ENCODE data around the gene AMOT.

AMOT gene

GRCh38 chrX:112779139-112779538 lies 61.5 kb downstream of the AMOT start:
- TF ChIP-seq SIN3A (IDR thresholded peaks at IDR 0.05; ENCODE audit: borderline replicate concordance, insufficient read depth, low read length), result no peak
- TF ChIP-seq REST (IDR thresholded peaks at IDR 0.05; ENCODE audit: insufficient read depth in 1 of 2, low read depth in 2 of 2, low read length in 2 of 2), result no peak

GRCh38 chrX:112774651-112775293 lies 65.9 kb downstream of the AMOT start:
- no peak for TF ChIP-seq FOXP2 (optimal IDR thresholded peaks at IDR 0.05; ENCODE audit: borderline replicate concordance, extremely low read depth, extremely low read length, insufficient read depth)
- no peak for TF ChIP-seq TAF1 (IDR thresholded peaks at IDR 0.05; ENCODE audit: borderline replicate concordance, insufficient read depth, low read length)
- TF ChIP-seq REST (IDR thresholded peaks at IDR 0.05; ENCODE audit: insufficient read depth in 1 of 2, low read depth in 2 of 2, low read length in 2 of 2), result no peak
- no peak for TF ChIP-seq SIN3A (IDR thresholded peaks at IDR 0.05; ENCODE audit: borderline replicate concordance, insufficient read depth, low read length)
- TF ChIP-seq POLR2AphosphoS5 (IDR thresholded peaks at IDR 0.05; ENCODE audit: low read depth, low read length), result no peak

- TF ChIP-seq TAF1 (IDR thresholded peaks at IDR 0.05; ENCODE audit: borderline replicate concordance, insufficient read depth, low read length), result no peak
- TF ChIP-seq REST (IDR thresholded peaks at IDR 0.05; ENCODE audit: insufficient read depth in 1 of 2, low read depth in 2 of 2, low read length in 2 of 2), result no peak
- no peak for TF ChIP-seq SIN3A (IDR thresholded peaks at IDR 0.05; ENCODE audit: borderline replicate concordance, insufficient read depth, low read length)
- TF ChIP-seq FOXP2 (optimal IDR thresholded peaks at IDR 0.05; ENCODE audit: borderline replicate concordance, extremely low read depth, extremely low read length, insufficient read depth), result no peak
- no peak for TF ChIP-seq POLR2AphosphoS5 (IDR thresholded peaks at IDR 0.05; ENCODE audit: low read depth, low read length)
Measured at GRCh38 chrX:112774142-112774541, 66.5 kb downstream of the AMOT start.

- no peak for TF ChIP-seq FOXP2 (optimal IDR thresholded peaks at IDR 0.05; ENCODE audit: borderline replicate concordance, extremely low read depth, extremely low read length, insufficient read depth)
- TF ChIP-seq REST (IDR thresholded peaks at IDR 0.05; ENCODE audit: insufficient read depth in 1 of 2, low read depth in 2 of 2, low read length in 2 of 2), result no peak
- TF ChIP-seq SIN3A (IDR thresholded peaks at IDR 0.05; ENCODE audit: borderline replicate concordance, insufficient read depth, low read length), result no peak
- TF ChIP-seq POLR2AphosphoS5 (IDR thresholded peaks at IDR 0.05; ENCODE audit: low read depth, low read length), result no peak
- TF ChIP-seq TAF1 (IDR thresholded peaks at IDR 0.05; ENCODE audit: borderline replicate concordance, insufficient read depth, low read length), result no peak
Measured at GRCh38 chrX:112769034-112769433, 71.6 kb downstream of the AMOT start.

GRCh38 chrX:112768563-112768962 lies 72.1 kb downstream of the AMOT start:
- TF ChIP-seq REST (IDR thresholded peaks at IDR 0.05; ENCODE audit: insufficient read depth in 1 of 2, low read depth in 2 of 2, low read length in 2 of 2), result no peak
- TF ChIP-seq POLR2AphosphoS5 (IDR thresholded peaks at IDR 0.05; ENCODE audit: low read depth, low read length), result no peak
- no peak for TF ChIP-seq FOXP2 (optimal IDR thresholded peaks at IDR 0.05; ENCODE audit: borderline replicate concordance, extremely low read depth, extremely low read length, insufficient read depth)
- no peak for TF ChIP-seq TAF1 (IDR thresholded peaks at IDR 0.05; ENCODE audit: borderline replicate concordance, insufficient read depth, low read length)
- no peak for TF ChIP-seq SIN3A (IDR thresholded peaks at IDR 0.05; ENCODE audit: borderline replicate concordance, insufficient read depth, low read length)

All from PFSK-1 (cell line).